Esophagus muscularis mucosa (tissue), 4 donors: ENCODE data around the gene APEX1.

Experiments
- EP300 ChIP-seq: sonication (generic); formaldehyde crosslinking; IDR thresholded peaks from one replicate; pipeline ENCODE4 v1.6.1; 2017; ENCODE audit warnings: antibody characterized with exemption
- POLR2A ChIP-seq: fragments of 450-650 bp; IDR thresholded peaks from one replicate; pipeline ENCODE4 v1.6.1; 2017; ENCODE audit warnings: antibody characterized with exemption, moderate library complexity, mild to moderate bottlenecking, low read depth
- TF ChIP-seq, protein P1 (sequence below), 3 experiments: fragments of 200-600 bp in 2 of 3; fragments of 450-650 bp in 1 of 3; sonication (generic) in 2 of 3; IDR thresholded peaks; one replicate each; pipeline ENCODE4 v1.5.1; 2017 to 2019; ENCODE audit warnings: antibody characterized with exemption in 3 of 3, mild to moderate bottlenecking in 2 of 3, moderate library complexity in 1 of 3

DNA sequence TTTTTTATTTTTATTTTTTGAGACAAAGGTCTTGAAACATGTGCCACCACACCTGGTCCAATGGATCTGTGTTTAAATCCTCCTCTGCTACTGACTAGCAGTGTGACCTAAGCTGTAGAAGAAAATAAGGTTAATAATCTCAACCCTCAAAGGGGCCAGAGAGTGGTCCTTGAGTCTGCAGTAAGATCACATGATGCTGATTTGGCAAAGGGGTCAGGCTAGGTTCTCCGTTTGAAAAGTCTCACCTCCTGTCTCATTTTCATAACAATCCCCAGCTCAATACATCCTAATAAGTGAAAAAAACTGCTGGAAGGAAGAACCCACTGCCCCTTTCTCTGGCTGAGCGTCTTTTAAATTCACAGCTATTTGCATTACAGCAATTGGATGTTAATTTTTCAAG lies 33.8 kb upstream of the APEX1 start:
- no peak for TF ChIP-seq EP300
- no peak for TF ChIP-seq POLR2A
- TF ChIP-seq, protein P1, sequence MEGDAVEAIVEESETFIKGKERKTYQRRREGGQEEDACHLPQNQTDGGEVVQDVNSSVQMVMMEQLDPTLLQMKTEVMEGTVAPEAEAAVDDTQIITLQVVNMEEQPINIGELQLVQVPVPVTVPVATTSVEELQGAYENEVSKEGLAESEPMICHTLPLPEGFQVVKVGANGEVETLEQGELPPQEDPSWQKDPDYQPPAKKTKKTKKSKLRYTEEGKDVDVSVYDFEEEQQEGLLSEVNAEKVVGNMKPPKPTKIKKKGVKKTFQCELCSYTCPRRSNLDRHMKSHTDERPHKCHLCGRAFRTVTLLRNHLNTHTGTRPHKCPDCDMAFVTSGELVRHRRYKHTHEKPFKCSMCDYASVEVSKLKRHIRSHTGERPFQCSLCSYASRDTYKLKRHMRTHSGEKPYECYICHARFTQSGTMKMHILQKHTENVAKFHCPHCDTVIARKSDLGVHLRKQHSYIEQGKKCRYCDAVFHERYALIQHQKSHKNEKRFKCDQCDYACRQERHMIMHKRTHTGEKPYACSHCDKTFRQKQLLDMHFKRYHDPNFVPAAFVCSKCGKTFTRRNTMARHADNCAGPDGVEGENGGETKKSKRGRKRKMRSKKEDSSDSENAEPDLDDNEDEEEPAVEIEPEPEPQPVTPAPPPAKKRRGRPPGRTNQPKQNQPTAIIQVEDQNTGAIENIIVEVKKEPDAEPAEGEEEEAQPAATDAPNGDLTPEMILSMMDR (IDR thresholded peaks at IDR 0.05) = no peak
